ENCODE measurements around the gene RYR2.

The RYR2 gene

GRCh38 chr1:237786066-237786719 is 744.2 kb downstream of the RYR2 start:
- DNase-seq (ENCODE audit: low spot score), result no peak
- ChIA-PET CTCF (no interaction called here), POLR2A (ENCODE audit: low non-redundant PET) (no interaction called here)
- no peak for TF ChIP-seq CTCF (conservative IDR thresholded peaks at IDR 0.05; ENCODE audit: low read depth)
- H3K27ac ChIP-seq, result no peak overlapping the region

GRCh38 chr1:237788069-237788468 is 746.1 kb downstream of the RYR2 start:
- TF ChIP-seq CTCF (conservative IDR thresholded peaks at IDR 0.05; ENCODE audit: low read depth), result no peak
- ChIA-PET CTCF (no interaction called here), POLR2A (ENCODE audit: low non-redundant PET) (no interaction called here)
- DNase-seq (ENCODE audit: low spot score), result no peak
- H3K27ac ChIP-seq, result no peak overlapping the region

- TF ChIP-seq CTCF (conservative IDR thresholded peaks at IDR 0.05; ENCODE audit: low read depth), result no peak
- DNase-seq (ENCODE audit: low spot score), result no peak
- ChIA-PET POLR2A (ENCODE audit: low non-redundant PET) (no interaction called here), CTCF (interaction anchor here (0.7 kb wide), 1 partner anchor 247 kb away, joined by 3 read pairs; no protein-coding TSS in a partner anchor)
- no peak overlapping the region for H3K27ac ChIP-seq
These were observed 747.6 kb downstream of the RYR2 start for GRCh38 chr1:237789619-237790018.

- DNase-seq (ENCODE audit: low spot score), result peak; percentile 30
- no peak for TF ChIP-seq CTCF (conservative IDR thresholded peaks at IDR 0.05; ENCODE audit: low read depth)
- ChIA-PET CTCF (interaction anchor here (0.7 kb wide), 1 partner anchor 52 kb away, joined by 4 read pairs; no protein-coding TSS in a partner anchor), POLR2A (ENCODE audit: low non-redundant PET) (no interaction called here)
- H3K27ac ChIP-seq, result no peak overlapping the region
These were observed 749.6 kb downstream of the RYR2 start for GRCh38 chr1:237791592-237791991.

- ChIA-PET CTCF (interaction anchor here (0.7 kb wide), 1 partner anchor 53 kb away, joined by 4 read pairs; no protein-coding TSS in a partner anchor), POLR2A (ENCODE audit: low non-redundant PET) (no interaction called here)
- no peak for TF ChIP-seq CTCF (conservative IDR thresholded peaks at IDR 0.05; ENCODE audit: low read depth)
- no peak for DNase-seq (ENCODE audit: low spot score)
- H3K27ac ChIP-seq, result no peak overlapping the region
These were observed 750.2 kb downstream of the RYR2 start for GRCh38 chr1:237792149-237792548.

GRCh38 chr1:237792726-237793125 is 750.7 kb downstream of the RYR2 start:
- no peak overlapping the region for H3K27ac ChIP-seq
- ChIA-PET CTCF (no interaction called here), POLR2A (ENCODE audit: low non-redundant PET) (no interaction called here)
- TF ChIP-seq CTCF (conservative IDR thresholded peaks at IDR 0.05; ENCODE audit: low read depth), result no peak
- no peak for DNase-seq (ENCODE audit: low spot score)
